GM13976 (cell line): Measurements from ENCODE around the gene SUFU.

Source experiments
- DNase-seq: peaks from one replicate; pipeline ENCODE4 v3.0.0; 2012; ENCODE audit warnings: low spot score
- CTCF ChIP-seq: IDR thresholded peaks from 2 replicates; pipeline ENCODE4 v1.5.1; 2012; ENCODE audit warnings: borderline replicate concordance, mild to moderate bottlenecking; ENCODE audit not compliant: insufficient read depth; ENCODE audit errors: extremely low read depth, missing control alignments, control extremely low read depth
- in situ Hi-C: fragments of 300-500 bp; cut with MboI; formaldehyde crosslinking; loops from one replicate; pipeline ENCODE4 v1.12.0; 2022; ENCODE audit warnings: low sequenced_read_pairs, mixed read lengths, inconsistent platforms; ENCODE audit not compliant: unreplicated experiment

SUFU gene

GRCh38 chr10:102635377-102635776 lies 131.6 kb downstream of the SUFU start:
- in situ Hi-C loops: no loop called here
- no peak for DNase-seq
- TF ChIP-seq CTCF: no peak

- TF ChIP-seq CTCF: no peak
- no peak for DNase-seq
- in situ Hi-C loops: no loop called here
These were observed 135.8 kb downstream of the SUFU start for GRCh38 chr10:102639537-102639936.

- DNase-seq: no peak
- in situ Hi-C loops: no loop called here
- TF ChIP-seq CTCF: no peak
These were observed 137.6 kb downstream of the SUFU start for GRCh38 chr10:102641402-102641801.

GRCh38 chr10:102641880-102642735 lies 138.3 kb downstream of the SUFU start:
- DNase-seq: peak; percentile 96
- no peak for TF ChIP-seq CTCF
- in situ Hi-C loops: no loop called here

GRCh38 chr10:102642736-102643335 lies 139.1 kb downstream of the SUFU start:
- in situ Hi-C loops: no loop called here
- TF ChIP-seq CTCF: no peak
- no peak for DNase-seq

GRCh38 chr10:102643336-102644065 lies 139.7 kb downstream of the SUFU start:
- in situ Hi-C loops: no loop called here
- DNase-seq: peak; percentile 55
- TF ChIP-seq CTCF: no peak
